Natural killer cell (primary cell): ENCODE results near the gene MCEMP1. TPM values are rescaled to one million over a fixed set of nuclear protein-coding genes. Genes with fewer than 3 reads are reported as not detected.

Experiments used
- ATAC-seq, 3 donors: fragments of 150-1000 bp in 2 of 3; fragments of 200-7000 bp in 1 of 3; cut with Tn5 transposase; 1 replicate in 1 of 3; 2 replicates in 2 of 3; pipeline ENCODE4 v1.10.0; 2021; ENCODE audit warnings: mild to moderate bottlenecking in 2 of 3, moderate library complexity in 2 of 3
- DNase-seq, 2 donors: peaks; one replicate each; pipeline versions ENCODE4 v3.0.0 to v3.0.0-alpha.2; 2013 to 2021; ENCODE audit warnings: mixed read lengths in 1 of 2
- H3K27ac ChIP-seq: one replicate; pipeline ENCODE4 v1.5.1; 2013; ENCODE audit warnings: mild to moderate bottlenecking, low read length
- H3K27me3 ChIP-seq: one replicate; pipeline ENCODE4 v1.6.1; 2013; ENCODE audit warnings: low read length; ENCODE audit not compliant: control insufficient read depth, insufficient read depth
- H3K36me3 ChIP-seq: one replicate; pipeline ENCODE4 v1.6.1; 2013; ENCODE audit warnings: low read length; ENCODE audit not compliant: control insufficient read depth, insufficient read depth
- H3K4me1 ChIP-seq: one replicate; pipeline ENCODE4 v1.6.1; 2013; ENCODE audit warnings: low read length; ENCODE audit not compliant: control insufficient read depth, insufficient read depth
- H3K4me3 ChIP-seq: one replicate; pipeline ENCODE4 v1.5.1; 2013; ENCODE audit warnings: low read length
- H3K9me3 ChIP-seq: one replicate; pipeline ENCODE4 v1.6.1; 2013; ENCODE audit warnings: low read length; ENCODE audit not compliant: control insufficient read depth, insufficient read depth
- H3K27ac Mint-ChIP-seq, 2 donors: one replicate each; pipeline ENCODE4 v1.8.0; 2022; ENCODE audit warnings: mild to moderate bottlenecking in 2 of 2, mixed read lengths in 2 of 2, moderate library complexity in 1 of 2
- H3K27me3 Mint-ChIP-seq, 2 donors: one replicate each; pipeline ENCODE4 v1.8.0; 2022; ENCODE audit warnings: low read depth in 2 of 2, mixed read lengths in 2 of 2
- H3K36me3 Mint-ChIP-seq: one replicate; pipeline ENCODE4 v1.8.0; 2022; ENCODE audit warnings: mixed read lengths
- H3K4me1 Mint-ChIP-seq, 2 donors: one replicate each; pipeline ENCODE4 v1.8.0; 2022; ENCODE audit warnings: mixed read lengths in 2 of 2
- H3K4me3 Mint-ChIP-seq: one replicate; pipeline ENCODE4 v1.8.0; 2022; ENCODE audit warnings: mild to moderate bottlenecking, moderate library complexity, mixed read lengths
- H3K9me3 Mint-ChIP-seq, 2 donors: one replicate each; pipeline ENCODE4 v1.8.0; 2022; ENCODE audit warnings: mixed read lengths in 2 of 2
- WGBS: methylation state at CpG from one replicate; pipeline ENCODE4 v1.1.7; 2013; ENCODE audit warnings: missing lambda C conversion rate; ENCODE audit not compliant: insufficient coverage; 5-methylcytosine and 5-hydroxymethylcytosine counted together
- intact Hi-C: fragments of 100-400 bp; cut with micrococcal nuclease; formaldehyde crosslinking; loops from one replicate; pipeline ENCODE4 v1.14.2; 2022
- total RNA-seq, 4 donors: library from RNA; stranded (reverse); fragments of 120-200 nt in 1 of 4; gene quantifications; one replicate each; pipeline versions ENCODE4 v1.2.3 to v1.2.4, GENCODE V29; 2013 to 2022
- TF ChIP-seq, protein P1 (sequence below): fragments of 200-600 bp; IDR thresholded peaks from one replicate; pipeline ENCODE4 v1.8.0; 2022; ENCODE audit warnings: antibody characterized with exemption

The MCEMP1 gene
- total RNA-seq, 3 donors from 2014 or later (not counting 1 experiment from before 2014, with no cell fraction given) = 0.59 to 4.8 (median 1.8) TPM

DNA sequence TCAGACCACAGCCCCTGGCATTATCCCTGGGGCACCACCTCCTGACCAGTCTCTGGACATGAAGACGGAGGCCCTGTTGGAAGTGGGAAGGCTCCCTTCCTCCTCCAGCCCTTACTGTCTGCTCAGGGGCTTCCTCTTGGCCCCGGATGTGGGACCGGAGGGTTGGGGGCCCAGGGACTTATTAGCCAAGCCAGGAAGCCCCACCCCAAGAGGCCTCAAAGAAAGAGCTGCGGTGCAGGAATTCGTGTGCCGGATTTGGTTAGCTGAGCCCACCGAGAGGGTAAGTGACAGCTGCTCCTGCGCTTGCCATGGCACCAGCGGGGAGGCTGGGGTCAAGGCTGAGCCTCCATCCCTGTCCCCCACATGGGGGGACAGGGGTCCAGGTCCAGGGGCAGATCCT, 8.0 kb upstream of the MCEMP1 start, which contains the start of gene RETN:
Gene RETN (plus strand): TSS at position 208 of the 400 bp plus-strand sequence. CDS start 278 bp downstream, outside the sequence.
- no peaks in the 10 kb centered on the region for H3K36me3 ChIP-seq
- H3K9me3 Mint-ChIP-seq = no peaks in the 10 kb centered on the region
- intact Hi-C loops = no loop called here
- no peaks in the 10 kb centered on the region for H3K36me3 Mint-ChIP-seq
- H3K27ac Mint-ChIP-seq = no peak within 1 kb of the TSS
- H3K4me3 ChIP-seq = no peak within 1 kb of the TSS
- no peak within 1 kb of the TSS for H3K4me3 Mint-ChIP-seq
- no peak within 1 kb of the TSS for H3K27ac ChIP-seq
- H3K9me3 ChIP-seq = no peaks in the 10 kb centered on the region
- H3K4me1 Mint-ChIP-seq = peaks cover 6 to 8% of the 10 kb centered on the region in 2 donors
- peaks cover 3% of the 10 kb centered on the region for H3K27me3 ChIP-seq
- no peak for ATAC-seq
- peaks cover 12 to 20% of the 10 kb centered on the region in 2 donors for H3K27me3 Mint-ChIP-seq
- DNase-seq = no peak
- TF ChIP-seq, protein P1, sequence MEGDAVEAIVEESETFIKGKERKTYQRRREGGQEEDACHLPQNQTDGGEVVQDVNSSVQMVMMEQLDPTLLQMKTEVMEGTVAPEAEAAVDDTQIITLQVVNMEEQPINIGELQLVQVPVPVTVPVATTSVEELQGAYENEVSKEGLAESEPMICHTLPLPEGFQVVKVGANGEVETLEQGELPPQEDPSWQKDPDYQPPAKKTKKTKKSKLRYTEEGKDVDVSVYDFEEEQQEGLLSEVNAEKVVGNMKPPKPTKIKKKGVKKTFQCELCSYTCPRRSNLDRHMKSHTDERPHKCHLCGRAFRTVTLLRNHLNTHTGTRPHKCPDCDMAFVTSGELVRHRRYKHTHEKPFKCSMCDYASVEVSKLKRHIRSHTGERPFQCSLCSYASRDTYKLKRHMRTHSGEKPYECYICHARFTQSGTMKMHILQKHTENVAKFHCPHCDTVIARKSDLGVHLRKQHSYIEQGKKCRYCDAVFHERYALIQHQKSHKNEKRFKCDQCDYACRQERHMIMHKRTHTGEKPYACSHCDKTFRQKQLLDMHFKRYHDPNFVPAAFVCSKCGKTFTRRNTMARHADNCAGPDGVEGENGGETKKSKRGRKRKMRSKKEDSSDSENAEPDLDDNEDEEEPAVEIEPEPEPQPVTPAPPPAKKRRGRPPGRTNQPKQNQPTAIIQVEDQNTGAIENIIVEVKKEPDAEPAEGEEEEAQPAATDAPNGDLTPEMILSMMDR = no peak
- H3K4me1 ChIP-seq = peaks cover 19% of the 10 kb centered on the region
- WGBS = 61% methylated on average over 8 of the region's 9 CpGs

DNA sequence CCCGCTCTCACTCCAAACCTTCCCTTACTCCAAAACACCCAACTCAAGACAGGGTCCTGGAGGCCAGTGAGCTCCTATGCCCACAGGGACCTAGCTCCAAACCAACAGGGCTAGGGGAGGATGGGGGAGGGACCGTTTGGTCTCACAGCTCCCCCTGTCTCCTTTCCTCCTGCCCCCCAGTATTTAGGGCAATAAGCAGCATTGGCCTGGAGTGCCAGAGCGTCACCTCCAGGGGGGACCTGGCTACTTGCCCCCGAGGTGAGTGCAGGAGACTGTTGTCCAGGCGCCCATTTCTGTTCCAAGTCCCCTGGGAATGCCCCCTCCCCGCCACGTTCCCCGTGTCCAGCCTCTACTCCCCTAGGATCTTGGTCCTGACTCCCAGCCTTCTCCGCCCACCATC, 7.2 kb upstream of the MCEMP1 start:
- H3K36me3 Mint-ChIP-seq = no peaks in the 10 kb centered on the region
- H3K27me3 Mint-ChIP-seq = peaks cover 14 to 20% of the 10 kb centered on the region in 2 donors
- Histone ChIP-seq H3K4me1 (peaks cover 24% of the 10 kb centered on the region), H3K9me3 (peaks cover 2% of the 10 kb centered on the region), H3K27me3 (peaks cover 3% of the 10 kb centered on the region), H3K36me3 (no peaks in the 10 kb centered on the region), H3K4me3 (no peak overlapping the region), H3K27ac (no peak overlapping the region)
- H3K4me3 Mint-ChIP-seq = no peak overlapping the region
- no peaks in the 10 kb centered on the region for H3K9me3 Mint-ChIP-seq
- intact Hi-C loops = loop anchor here (10.0 kb wide), 1 partner anchor 315 kb away; no protein-coding TSS in a partner anchor
- peaks cover 8 to 12% of the 10 kb centered on the region in 2 donors for H3K4me1 Mint-ChIP-seq
- no peak for DNase-seq
- no peak for ATAC-seq
- no peak overlapping the region for H3K27ac Mint-ChIP-seq
- TF ChIP-seq, protein P1 = no peak
- 55% methylated on average over 9 of the region's 9 CpGs for WGBS

DNA sequence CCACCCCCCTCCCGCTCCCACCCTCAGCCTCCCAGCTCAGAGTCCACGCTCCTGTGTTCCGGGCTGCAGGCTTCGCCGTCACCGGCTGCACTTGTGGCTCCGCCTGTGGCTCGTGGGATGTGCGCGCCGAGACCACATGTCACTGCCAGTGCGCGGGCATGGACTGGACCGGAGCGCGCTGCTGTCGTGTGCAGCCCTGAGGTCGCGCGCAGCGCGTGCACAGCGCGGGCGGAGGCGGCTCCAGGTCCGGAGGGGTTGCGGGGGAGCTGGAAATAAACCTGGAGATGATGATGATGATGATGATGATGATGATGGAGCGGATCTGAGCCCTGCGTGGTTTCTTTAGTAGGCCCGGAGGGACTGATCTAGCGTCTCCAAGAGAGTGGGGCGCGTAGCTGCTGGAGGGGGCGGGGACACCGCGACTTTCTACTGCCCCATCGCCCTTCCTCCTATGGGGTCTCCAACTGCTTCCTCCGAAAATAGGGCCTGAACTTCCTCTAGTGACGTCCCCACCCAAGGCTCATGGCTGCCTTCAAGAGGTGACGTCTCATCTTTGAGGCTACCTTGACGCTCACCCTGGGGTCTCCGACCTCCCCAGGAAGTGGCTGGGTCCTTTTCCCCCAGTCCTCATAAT, 6.6 kb upstream of the MCEMP1 start:
- intact Hi-C loops = loop anchor here (10.0 kb wide), 1 partner anchor 315 kb away; no protein-coding TSS in a partner anchor
- Mint-ChIP-seq H3K4me3 (peak overlapping the region; percentile 52), H3K27ac (no peak overlapping the region), H3K4me1 (peaks cover 8 to 14% of the 10 kb centered on the region in 2 donors), H3K27me3 (peaks cover 14 to 20% of the 10 kb centered on the region in 2 donors), H3K9me3 (no peaks in the 10 kb centered on the region), H3K36me3 (no peaks in the 10 kb centered on the region)
- H3K9me3 ChIP-seq = peaks cover 2% of the 10 kb centered on the region
- no peak overlapping the region for H3K27ac ChIP-seq
- TF ChIP-seq, protein P1 = no peak
- 5% methylated on average over 42 of the region's 43 CpGs for WGBS
- H3K36me3 ChIP-seq = no peaks in the 10 kb centered on the region
- ATAC-seq = peak in 2 of 3 donors; percentile 42 to 61
- DNase-seq = peak in 1 of 2 donors; percentile 42
- H3K4me1 ChIP-seq = peaks cover 24% of the 10 kb centered on the region
- peaks cover 3% of the 10 kb centered on the region for H3K27me3 ChIP-seq
- no peak overlapping the region for H3K4me3 ChIP-seq
